Liver (tissue), 9 donors: ENCODE measurements around the gene TNFSF8. TPM values are rescaled to one million over a fixed set of nuclear protein-coding genes. Genes with fewer than 3 reads are reported as not detected.

Experiments used
- DNase-seq: peaks from one replicate; pipeline ENCODE4 v3.0.0-alpha.2; 2017; ENCODE audit warnings: low spot score
- H3K27ac ChIP-seq, 2 donors: one replicate each; pipeline ENCODE4 v1.7.0; 2013; ENCODE audit warnings: inconsistent platforms in 2 of 2, low read length in 2 of 2, control low read depth in 1 of 2, low read depth in 1 of 2, mild to moderate bottlenecking in 1 of 2
- H3K27me3 ChIP-seq, 4 donors: one replicate each; pipeline versions ENCODE4 v1.6.1 to v1.7.0; 2013; ENCODE audit warnings: low read length in 3 of 4, inconsistent platforms in 1 of 4, mild to moderate bottlenecking in 1 of 4, moderate library complexity in 1 of 4; ENCODE audit not compliant: control insufficient read depth in 4 of 4, insufficient read depth in 4 of 4
- H3K36me3 ChIP-seq, 4 donors: one replicate each; pipeline versions ENCODE4 v1.6.1 to v1.7.0; 2013; ENCODE audit warnings: low read length in 3 of 4, mild to moderate bottlenecking in 3 of 4, low read depth in 1 of 4, moderate library complexity in 1 of 4; ENCODE audit not compliant: control insufficient read depth in 4 of 4, insufficient read depth in 3 of 4
- H3K4me1 ChIP-seq, 4 donors: one replicate each; pipeline versions ENCODE4 v1.6.1 to v1.7.0; 2013; ENCODE audit warnings: low read length in 3 of 4, mild to moderate bottlenecking in 3 of 4, moderate library complexity in 1 of 4; ENCODE audit not compliant: control insufficient read depth in 4 of 4, insufficient read depth in 4 of 4
- H3K4me3 ChIP-seq, 3 donors: one replicate each; pipeline versions ENCODE4 v1.6.1 to v1.7.0; 2013; ENCODE audit warnings: low read length in 3 of 3, control low read depth in 1 of 3, low read depth in 1 of 3, mild to moderate bottlenecking in 1 of 3
- H3K9ac ChIP-seq, 2 donors: one replicate each; pipeline ENCODE4 v1.7.0; 2013; ENCODE audit warnings: low read length in 2 of 2, mild to moderate bottlenecking in 2 of 2, moderate library complexity in 2 of 2, control low read depth in 1 of 2, low read depth in 1 of 2
- H3K9me3 ChIP-seq, 4 donors: one replicate each; pipeline versions ENCODE4 v1.6.1 to v1.7.0; 2013; ENCODE audit warnings: low read length in 3 of 4; ENCODE audit not compliant: control insufficient read depth in 4 of 4
- ATF3 ChIP-seq: IDR thresholded peaks from 2 replicates; pipeline ENCODE4 v1.6.1; 2016; ENCODE audit warnings: antibody characterized with exemption
- HNF4G ChIP-seq: IDR thresholded peaks from 2 replicates; pipeline ENCODE4 v1.6.1; 2016; ENCODE audit warnings: antibody characterized with exemption
- MAX ChIP-seq: IDR thresholded peaks from 2 replicates; pipeline ENCODE4 v1.6.1; 2016; ENCODE audit warnings: antibody characterized with exemption
- RAD21 ChIP-seq, 2 donors: IDR thresholded peaks; 2 replicates each; pipeline ENCODE4 v1.6.1; 2016; ENCODE audit warnings: antibody characterized with exemption in 2 of 2, mild to moderate bottlenecking in 2 of 2
- REST ChIP-seq: IDR thresholded peaks from 2 replicates; pipeline ENCODE4 v1.6.1; 2016; ENCODE audit warnings: antibody characterized with exemption, mild to moderate bottlenecking
- SP1 ChIP-seq: IDR thresholded peaks from 2 replicates; pipeline ENCODE4 v1.6.1; 2018; ENCODE audit warnings: antibody characterized with exemption, mild to moderate bottlenecking
- TAF1 ChIP-seq: conservative IDR thresholded peaks from 2 replicates; pipeline ENCODE4 v1.6.1; 2016; ENCODE audit warnings: antibody characterized with exemption, mild to moderate bottlenecking
- YY1 ChIP-seq: IDR thresholded peaks from 2 replicates; pipeline ENCODE4 v1.6.1; 2016; ENCODE audit warnings: antibody characterized with exemption, mild to moderate bottlenecking
- WGBS: extraction: QIAGEN DNeasy Blood & Tissue Kit; methylation state at CpG from one replicate; pipeline ENCODE4 v1.1.7; 2013; 5-methylcytosine and 5-hydroxymethylcytosine counted together
- polyA plus RNA-seq, 2 donors: library from polyadenylated mRNA; stranded (reverse) in 1 of 2; unstranded in 1 of 2; fragments of 200-250 nt in 1 of 2; fragments of >200 nt in 1 of 2; fragmentation: Nextera tagmentation in 1 of 2; extraction: Ambion mirVana in 1 of 2; gene quantifications; one replicate each; pipeline versions ENCODE4 v1.2.1 to v1.2.3, GENCODE V29; 2013 to 2015
- total RNA-seq, 2 donors: library from RNA; depleted of rRNA; stranded (reverse); fragments of >200 nt; gene quantifications; one replicate each; pipeline ENCODE4 v1.2.3, GENCODE V29; 2014
- donor health status: healthy.
- donor health status: healthy.
- donor health status: healthy.
- donor health status: healthy.
- donor health status: healthy.

TNFSF8 gene
- total and polyA plus RNA-seq, 4 donors, result 0.28 to 1.4 (median 0.51) TPM

GRCh38 chr9:114968671-114969070 lies 38.3 kb upstream of the TNFSF8 start (continued):
- TF ChIP-seq REST, result no peak
- TF ChIP-seq HNF4G, result no peak

- no peak overlapping the region for H3K4me3 ChIP-seq
- WGBS, result 91% methylated on average over 1 of the region's 1 CpG
- H3K27ac ChIP-seq, result no peak overlapping the region
- no peaks in the 10 kb centered on the region for H3K36me3 ChIP-seq
- no peaks in the 10 kb centered on the region for H3K27me3 ChIP-seq
- peaks cover 0 to 7% (median 3%) of the 10 kb centered on the region in 4 donors for H3K9me3 ChIP-seq
- H3K4me1 ChIP-seq, result peaks cover 0 to 3% (median 0%) of the 10 kb centered on the region in 4 donors
- no peak overlapping the region for H3K9ac ChIP-seq
- DNase-seq, result no peak
- TF ChIP-seq SP1, result no peak
Measured at GRCh38 chr9:114965564-114965963, 35.2 kb upstream of the TNFSF8 start.

GRCh38 chr9:114962809-114963208 lies 32.4 kb upstream of the TNFSF8 start:
- Histone ChIP-seq H3K4me3 (no peak overlapping the region), H3K36me3 (no peaks in the 10 kb centered on the region), H3K27ac (no peak overlapping the region), H3K9me3 (peaks cover 0 to 7% (median 4%) of the 10 kb centered on the region in 4 donors), H3K4me1 (peaks cover 0 to 3% (median 0%) of the 10 kb centered on the region in 4 donors), H3K9ac (no peak overlapping the region), H3K27me3 (no peaks in the 10 kb centered on the region)
- TF ChIP-seq YY1 (no peak), ATF3 (no peak), MAX (no peak), TAF1 (no peak)
- WGBS, result 86% methylated on average over 7 of the region's 7 CpGs
- DNase-seq, result no peak

- Histone ChIP-seq H3K27ac (no peak overlapping the region), H3K9ac (no peak overlapping the region), H3K36me3 (no peaks in the 10 kb centered on the region), H3K4me3 (no peak overlapping the region), H3K4me1 (no peaks in the 10 kb centered on the region), H3K27me3 (no peaks in the 10 kb centered on the region), H3K9me3 (peaks cover 0 to 7% (median 4%) of the 10 kb centered on the region in 4 donors)
- 80% methylated on average over 3 of the region's 3 CpGs for WGBS
- no peak for DNase-seq
- no peak for TF ChIP-seq RAD21 (IDR thresholded peaks at IDR 0.05)
- TF ChIP-seq YY1, result no peak
- TF ChIP-seq HNF4G, result no peak
Measured at GRCh38 chr9:114960276-114960675, 29.9 kb upstream of the TNFSF8 start.
